Astrocyte of the spinal cord (primary cell): ENCODE results near the gene PTK7.

ENCODE experiments used
- DNase-seq: peaks from one replicate; pipeline ENCODE4 v3.0.0; 2011; ENCODE audit warnings: low read depth, low spot score
- H3K4me3 ChIP-seq: 2 replicates; pipeline ENCODE4 v1.5.1; 2011; ENCODE audit warnings: low read depth, mild to moderate bottlenecking, low read length, moderate library complexity
- CTCF ChIP-seq: IDR thresholded peaks from 2 replicates; pipeline ENCODE4 v1.5.1; 2012; ENCODE audit warnings: low read depth, mild to moderate bottlenecking, low read length, inconsistent platforms
- in situ Hi-C: cut with HindIII; loops from 2 replicates; pipeline ENCODE4 v1.10.0; 2017; ENCODE audit warnings: low sequenced_read_pairs

Gene PTK7

GRCh38 chr6:43122146-43122545, 46.0 kb downstream of the PTK7 start:
- in situ Hi-C loops: no loop called here
- TF ChIP-seq CTCF: no peak

GRCh38 chr6:43123461-43124314, 47.6 kb downstream of the PTK7 start:
- in situ Hi-C loops: no loop called here
- TF ChIP-seq CTCF: no peak
- H3K4me3 ChIP-seq: no peak overlapping the region
- no peak for DNase-seq

More at GRCh38 chr6:43122146-43122545, 46.0 kb downstream of the PTK7 start:
- no peak for DNase-seq
- no peak overlapping the region for H3K4me3 ChIP-seq

- no peak for DNase-seq
- TF ChIP-seq CTCF: no peak
- in situ Hi-C loops: no loop called here
- no peak overlapping the region for H3K4me3 ChIP-seq
Measured at GRCh38 chr6:43124481-43124880, 48.4 kb downstream of the PTK7 start.

- in situ Hi-C loops: no loop called here
- peak; percentile 94 for DNase-seq
- no peak overlapping the region for H3K4me3 ChIP-seq
- no peak for TF ChIP-seq CTCF
Measured at GRCh38 chr6:43125119-43125518, 49.0 kb downstream of the PTK7 start.

- in situ Hi-C loops: no loop called here
- DNase-seq: no peak
- no peak overlapping the region for H3K4me3 ChIP-seq
- TF ChIP-seq CTCF: no peak
Measured at GRCh38 chr6:43125555-43125954, 49.4 kb downstream of the PTK7 start.

GRCh38 chr6:43127180-43127579, 51.1 kb downstream of the PTK7 start:
- no peak for TF ChIP-seq CTCF
- in situ Hi-C loops: no loop called here
- no peak overlapping the region for H3K4me3 ChIP-seq
- DNase-seq: no peak
